Left cardiac atrium (tissue), 4 donors: Measurements from ENCODE around the gene DLGAP1. TPM values are rescaled to one million over a fixed set of nuclear protein-coding genes. Genes with fewer than 3 reads are reported as not detected.

Experiments
- ATAC-seq, 2 donors: fragments of 200-7000 bp; cut with Tn5 transposase; one replicate each; pipeline ENCODE4 v1.9.1; 2020; ENCODE audit warnings: mild to moderate bottlenecking in 2 of 2, moderate library complexity in 2 of 2
- DNase-seq: peaks from one replicate; pipeline ENCODE4 v3.0.0-alpha.2; 2020
- intact Hi-C, 2 donors: fragments of 100-400 bp; cut with DNase I; formaldehyde crosslinking; loops; one replicate each; pipeline versions ENCODE4 v1.14.1 to v1.15.1; 2022 to 2023
- total RNA-seq, 2 donors: library from RNA; stranded (reverse); fragmentation: NEBNext Ultra II Directional; extraction: Animal tissue kit (Norgen Biotek cat#: 25700); gene quantifications; one replicate each; pipeline ENCODE4 v1.2.1, GENCODE V29; 2021
- donor health status: DM: no; HTN: yes; CAD: no.
- donor health status: DM: no; HTN: yes; CAD: no; lungs with severe emphysema.
- donor health status: DM: yes; HTN: yes; CAD: no.
- donor health status: Dilated cardiomyopathy.

Gene DLGAP1
- total RNA-seq, 2 donors from 2014 or later, result 0.29 to 0.47 TPM

DNA sequence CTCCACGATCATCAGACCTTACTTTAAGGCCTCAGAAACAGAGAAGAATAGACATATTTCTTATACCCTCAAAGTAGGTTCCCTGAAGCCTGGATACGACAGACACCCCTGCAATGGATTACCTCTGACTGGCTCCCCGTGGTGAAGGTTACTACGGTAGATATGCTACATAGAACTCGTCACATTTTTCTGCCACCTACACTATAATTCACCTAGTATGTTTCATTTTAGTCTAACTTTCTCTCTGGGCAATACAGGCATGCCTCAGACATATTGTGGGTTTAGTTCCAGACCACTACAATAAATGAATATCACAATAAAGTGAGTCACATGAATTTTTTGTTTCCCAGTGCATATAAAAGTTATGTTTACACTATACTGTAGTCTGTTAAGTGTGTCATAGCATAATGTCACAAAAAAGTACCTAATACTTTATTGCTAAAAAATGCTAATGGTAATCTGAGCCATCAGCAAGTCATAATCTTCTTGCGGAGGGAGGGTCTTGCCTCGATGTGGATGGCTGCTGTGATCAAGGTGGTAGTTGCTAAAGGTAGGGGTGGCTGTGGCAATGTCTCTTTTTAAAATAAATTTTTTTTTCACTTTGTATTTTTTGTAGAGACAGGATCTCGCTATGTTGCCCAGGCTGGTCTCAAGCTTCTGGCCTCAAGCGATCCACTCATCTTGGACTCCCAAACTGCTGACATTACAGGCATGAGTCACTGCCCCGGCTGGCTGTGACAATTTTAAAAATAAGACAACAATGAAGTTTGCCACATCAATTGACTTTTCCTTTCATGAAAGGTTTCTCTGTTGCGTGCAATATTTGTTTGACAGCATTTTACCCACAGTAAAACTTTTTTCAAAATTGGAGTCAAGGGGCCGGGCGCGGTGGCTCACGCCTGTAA lies 940.5 kb downstream of the DLGAP1 start:
- DNase-seq (no peak), ATAC-seq (no peak)
- intact Hi-C loops, result no loop called here

DNA sequence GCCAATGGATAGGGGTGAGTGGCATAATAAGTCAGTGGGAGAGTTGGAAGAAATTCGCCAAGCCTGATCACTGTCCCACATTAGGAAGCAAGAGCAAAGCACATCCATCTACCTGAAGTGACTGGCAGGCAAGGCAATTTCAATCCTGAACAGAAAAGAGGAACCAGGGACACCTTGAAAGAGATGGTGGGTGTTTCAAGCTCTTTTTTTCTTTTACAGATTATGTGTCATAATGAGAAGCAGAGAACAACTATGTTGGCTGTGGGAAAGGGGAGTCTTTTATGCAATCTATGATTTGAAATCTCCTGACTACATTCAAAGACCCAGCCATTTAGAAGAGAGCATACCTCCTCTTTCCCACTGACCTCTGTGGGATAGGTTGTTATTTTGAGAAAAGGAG lies 941.6 kb downstream of the DLGAP1 start:
- no peak for DNase-seq
- ATAC-seq, result no peak
- intact Hi-C loops, result no loop called here

DNA sequence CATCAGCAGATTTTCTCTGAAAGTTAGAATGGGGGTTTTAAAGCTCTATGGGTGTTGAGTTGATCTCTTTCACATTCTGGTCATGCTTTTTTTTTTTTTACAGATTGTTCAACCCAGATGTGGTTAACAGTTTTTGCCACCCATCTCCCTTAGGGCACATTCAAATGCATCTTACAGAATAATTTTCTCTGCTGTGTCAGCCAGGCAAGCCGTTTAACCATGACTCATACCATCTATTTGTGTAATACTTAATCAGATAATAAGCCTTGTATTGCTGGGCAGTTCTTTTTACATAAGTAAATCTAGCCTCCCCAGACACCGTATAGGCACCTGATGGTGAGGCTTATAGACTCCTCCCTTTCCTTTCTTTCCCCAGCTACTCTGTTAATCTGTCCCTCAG lies 943.1 kb downstream of the DLGAP1 start:
- DNase-seq (no peak), ATAC-seq (peak; percentile 41 to 83)
- intact Hi-C loops, result no loop called here

DNA sequence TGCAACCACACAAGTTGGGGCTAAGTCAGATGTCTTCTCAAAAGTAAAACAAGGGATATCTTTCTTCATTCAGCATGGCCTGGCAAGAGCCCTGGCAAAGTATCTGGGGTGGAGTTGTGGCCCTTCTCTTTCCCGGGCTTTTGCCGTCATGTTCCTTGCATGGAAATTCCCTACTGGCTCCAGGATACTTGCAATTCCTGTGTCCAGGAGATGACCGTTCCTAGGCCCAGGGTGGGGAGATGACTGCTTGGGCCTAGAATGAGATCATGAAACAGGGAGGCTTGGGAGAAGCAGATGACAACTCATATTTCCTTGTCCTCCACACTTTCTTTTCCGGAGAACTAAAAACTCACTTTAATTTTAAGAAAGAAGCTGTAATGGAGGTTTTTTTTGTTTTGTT lies 944.2 kb downstream of the DLGAP1 start:
- intact Hi-C loops, result no loop called here
- DNase-seq, result no peak
- no peak for ATAC-seq

DNA sequence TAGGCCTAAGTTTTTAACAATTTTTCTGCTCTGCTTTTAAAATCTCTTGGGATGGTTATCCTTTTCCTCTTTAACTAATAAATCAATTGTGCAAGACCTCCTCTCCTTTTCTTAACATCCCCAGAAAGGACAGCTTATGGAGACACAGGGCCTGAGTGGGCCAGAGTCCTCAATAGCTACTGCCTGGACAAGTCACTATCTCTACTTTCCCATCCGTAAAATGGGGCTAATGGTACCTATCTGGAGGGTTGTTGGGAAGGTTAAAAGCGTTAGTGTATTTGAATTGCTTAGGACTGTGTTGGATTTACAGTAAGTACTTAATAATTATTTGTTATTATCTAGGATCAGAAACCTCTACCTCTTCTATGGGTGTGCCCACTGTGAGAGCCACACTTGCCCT lies 945.1 kb downstream of the DLGAP1 start:
- ATAC-seq (no peak), DNase-seq (no peak)
- intact Hi-C loops, result no loop called here

DNA sequence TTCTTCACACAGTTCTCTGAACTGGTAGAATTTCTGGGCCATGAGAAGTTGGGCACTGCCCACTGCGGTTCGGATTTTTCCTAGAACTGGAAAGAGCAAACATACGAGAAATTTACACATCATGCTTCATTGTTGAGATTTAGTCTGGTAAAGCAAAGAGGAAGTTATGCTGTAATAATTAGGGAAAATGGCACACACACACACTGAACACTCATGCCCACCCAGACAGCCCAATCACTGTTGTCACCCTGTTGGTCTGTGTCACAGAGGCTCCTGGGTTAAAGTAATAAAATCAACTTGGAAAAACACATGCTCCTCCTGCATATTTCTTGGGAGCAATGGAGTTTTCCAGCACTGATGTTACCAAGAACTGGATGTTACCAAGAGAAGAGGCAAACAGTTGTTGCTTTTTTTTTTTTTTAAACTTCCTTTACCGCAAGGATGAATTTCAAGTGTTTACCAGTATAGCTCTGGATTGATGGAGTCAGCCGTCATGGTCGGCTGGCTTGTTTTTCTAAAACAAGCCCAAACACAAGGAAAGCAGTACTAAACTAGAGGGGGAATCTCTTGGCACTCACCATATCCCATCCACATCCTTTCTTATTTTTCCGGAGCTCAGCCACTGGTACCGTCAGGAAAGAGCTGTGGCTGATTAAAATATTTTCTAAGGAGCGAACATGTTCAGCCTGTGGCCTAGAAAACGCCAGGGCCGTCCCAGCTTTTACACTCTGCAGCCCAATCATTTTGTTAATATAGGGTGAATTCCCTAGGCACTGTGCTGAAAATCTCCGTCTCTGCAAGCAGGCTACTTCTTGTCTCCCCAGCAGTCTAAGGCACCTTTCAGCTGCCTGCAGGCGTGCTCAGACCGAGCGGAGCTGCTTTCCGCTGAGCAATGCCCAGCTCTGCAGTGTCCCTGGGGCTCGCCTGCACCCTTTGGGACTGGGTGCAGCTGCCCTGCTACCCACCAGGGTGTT lies 946.2 kb downstream of the DLGAP1 start:
- intact Hi-C loops, result no loop called here
- ATAC-seq (no peak), DNase-seq (no peak)

DNA sequence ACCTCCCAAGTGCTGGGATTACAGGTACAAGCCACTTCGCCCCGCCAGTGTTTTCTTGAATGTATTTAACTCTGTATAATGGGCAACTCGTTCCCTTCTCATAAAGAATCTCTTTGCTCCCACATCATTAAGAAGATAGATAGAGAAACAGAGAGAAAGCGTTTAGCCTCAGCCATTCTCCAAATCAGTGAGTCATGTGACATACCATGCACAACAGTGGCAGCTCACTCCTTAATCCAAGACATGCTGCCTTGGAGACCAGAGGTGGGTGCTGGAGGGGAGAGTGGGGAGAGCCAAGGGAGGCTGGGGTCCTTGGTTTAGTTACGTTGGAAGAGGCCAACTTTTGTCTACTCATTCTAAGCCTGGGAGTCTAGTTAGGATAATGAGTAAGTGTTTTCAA lies 950.5 kb downstream of the DLGAP1 start:
- DNase-seq (no peak), ATAC-seq (no peak)
- intact Hi-C loops, result no loop called here

DNA sequence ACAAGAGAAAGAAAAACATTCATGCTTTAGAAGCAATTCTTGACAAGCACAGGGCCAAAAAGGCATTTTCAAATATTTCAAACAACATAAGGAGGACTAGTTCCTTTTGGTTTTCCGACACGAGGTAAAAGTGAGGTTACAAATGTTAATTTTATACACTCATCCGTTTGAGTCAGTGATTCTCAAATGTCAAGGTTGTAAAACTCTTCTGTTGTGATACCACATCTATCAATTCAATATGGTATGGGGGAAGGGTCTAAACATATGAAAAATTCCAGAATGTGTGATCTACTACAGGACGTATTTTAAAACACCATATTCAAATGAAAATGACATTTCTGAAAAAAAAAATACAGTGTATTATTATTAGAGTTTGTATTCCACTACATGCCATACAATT lies 952.5 kb downstream of the DLGAP1 start:
- intact Hi-C loops, result no loop called here
- ATAC-seq, result no peak

DNA sequence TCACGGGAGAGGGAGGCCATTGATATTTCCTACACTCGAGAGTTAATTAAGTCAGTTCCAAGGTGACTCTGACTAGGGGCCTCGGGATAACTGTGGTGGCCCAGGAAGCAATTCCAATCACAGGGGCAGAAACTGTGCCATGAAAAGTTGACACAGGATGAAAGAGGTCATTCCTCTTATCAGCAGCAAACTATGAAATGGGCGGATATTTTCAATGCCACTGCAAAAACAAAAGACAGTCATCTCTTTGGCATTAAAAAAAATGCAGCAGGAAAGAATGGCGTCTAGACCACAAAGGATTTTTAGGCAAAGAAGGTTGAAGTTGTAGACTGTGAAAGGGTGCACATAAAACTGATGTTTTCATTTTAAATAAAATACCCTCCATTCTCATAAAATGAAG lies 955.1 kb downstream of the DLGAP1 start:
- no peak for ATAC-seq

More for the DNA sequence above, 952.5 kb downstream of the DLGAP1 start:
- no peak for DNase-seq

DNA sequence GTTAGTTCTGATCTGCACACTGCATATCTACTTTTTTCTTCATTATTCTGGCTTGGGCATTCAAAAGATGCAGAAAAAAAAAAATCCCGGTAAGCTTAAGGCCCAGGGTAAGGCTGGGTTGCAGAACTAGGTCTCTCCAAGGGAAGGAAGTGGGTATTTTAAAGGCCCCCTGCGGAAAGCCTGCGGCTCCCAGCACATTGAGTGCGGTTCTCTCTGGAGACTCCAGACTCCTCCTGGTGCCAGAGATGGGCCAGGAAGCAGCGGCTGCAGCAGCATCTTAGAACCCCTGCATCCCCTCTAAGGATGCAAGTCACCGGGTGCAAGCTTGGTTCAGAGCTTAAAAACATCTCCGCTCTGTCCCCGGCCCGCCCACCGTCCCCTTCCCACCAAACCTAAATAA lies 955.6 kb downstream of the DLGAP1 start:
- ATAC-seq (peak; percentile 15 to 64), DNase-seq (no peak)
- intact Hi-C loops, result no loop called here

More for the DNA sequence above, 955.1 kb downstream of the DLGAP1 start:
- no peak for DNase-seq
- intact Hi-C loops, result no loop called here

DNA sequence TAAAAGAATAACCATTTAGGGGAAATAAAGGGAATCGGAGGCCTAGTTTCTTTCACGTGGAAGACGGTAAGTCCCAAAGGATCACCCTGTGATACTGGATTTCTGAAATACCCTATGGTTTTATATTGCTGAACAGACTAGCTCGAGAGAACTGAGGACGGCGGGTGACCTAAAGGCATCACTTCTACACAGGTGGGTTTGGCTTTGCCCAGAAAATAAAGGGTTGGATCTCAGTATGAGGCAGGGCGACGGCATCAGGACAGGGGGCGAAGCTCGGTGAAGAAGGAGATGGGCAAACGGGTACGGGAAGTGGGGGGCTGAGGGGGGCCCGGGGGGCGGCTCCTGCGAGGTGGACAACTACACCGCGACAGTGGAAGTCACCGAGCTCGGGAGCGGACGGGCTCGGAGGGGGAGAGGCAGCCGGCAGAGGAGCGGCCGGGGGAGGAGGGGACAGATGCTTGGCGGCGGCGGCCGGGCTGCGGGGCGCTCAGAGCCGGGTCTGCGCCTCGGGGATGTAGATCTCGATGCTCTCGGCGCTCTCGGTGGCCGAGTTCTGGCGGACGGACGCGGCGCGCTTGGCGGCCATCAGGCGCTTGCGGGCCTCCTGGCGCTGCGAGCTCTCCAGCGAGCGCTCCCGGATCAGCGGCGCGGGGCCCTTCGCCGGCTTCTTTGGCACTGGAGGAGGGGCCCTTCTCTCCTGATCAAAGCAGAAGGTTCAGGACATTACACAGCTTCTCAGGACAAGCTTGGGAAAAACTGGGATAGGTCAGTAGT lies 956.2 kb downstream of the DLGAP1 start:
- DNase-seq, result peak; percentile 40
- intact Hi-C loops, result no loop called here

DNA sequence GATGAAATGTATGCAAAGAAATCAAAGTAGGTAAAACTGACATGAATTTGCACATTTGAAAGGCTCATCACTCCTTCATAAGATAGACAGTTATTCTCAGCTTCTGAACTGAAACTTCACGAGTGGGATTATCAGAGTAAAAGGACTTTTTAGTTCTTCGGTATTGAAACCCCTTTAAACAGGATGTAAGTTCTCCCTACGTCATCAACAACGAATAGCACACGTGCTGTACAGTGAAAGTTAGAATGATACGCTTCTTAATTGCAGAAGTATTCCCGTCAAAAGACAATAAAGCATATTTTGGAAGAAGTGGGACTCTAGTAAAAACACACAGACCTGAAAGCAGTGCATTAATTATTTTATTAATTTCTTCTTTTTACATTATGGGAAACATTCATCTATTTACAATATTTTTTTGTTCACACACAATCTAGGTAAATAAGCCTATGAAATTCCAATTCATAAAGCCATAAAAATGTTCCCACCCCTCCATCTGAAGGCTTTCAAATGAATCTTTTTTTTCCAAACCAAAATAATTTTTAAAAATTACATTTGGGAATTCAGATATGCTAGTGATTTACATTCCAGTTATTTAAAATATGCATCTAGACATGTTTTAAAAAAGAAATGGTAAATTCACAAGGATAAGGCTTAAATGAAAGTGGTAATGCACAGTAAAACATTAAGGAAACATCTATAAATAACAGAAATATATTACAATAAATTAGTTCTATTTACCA lies 959.2 kb downstream of the DLGAP1 start:
- ATAC-seq (no peak), DNase-seq (no peak)
- intact Hi-C loops, result no loop called here

More for the DNA sequence above, 956.2 kb downstream of the DLGAP1 start:
- ATAC-seq, result peak; percentile 44 to 83

DNA sequence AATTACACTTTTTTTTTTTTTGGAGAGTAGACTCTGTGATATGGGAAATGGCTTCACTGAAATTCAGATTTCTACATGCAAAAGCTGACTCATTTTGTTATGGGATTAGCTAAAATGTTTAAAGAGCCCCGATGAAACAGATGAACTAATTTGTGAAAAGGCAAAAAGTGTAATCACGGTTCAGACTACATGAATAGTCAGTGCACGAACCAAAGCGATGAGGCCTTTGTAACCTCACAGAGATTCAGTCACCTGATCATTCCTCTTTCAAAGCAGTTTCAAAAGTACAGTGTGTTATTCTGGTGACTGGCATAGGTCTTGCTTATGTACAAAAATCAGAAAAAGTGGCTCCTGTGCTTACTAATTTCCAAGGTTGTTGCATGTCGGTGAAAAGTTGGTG lies 960.5 kb downstream of the DLGAP1 start:
- ATAC-seq, result no peak
- no peak for DNase-seq
- intact Hi-C loops, result no loop called here

DNA sequence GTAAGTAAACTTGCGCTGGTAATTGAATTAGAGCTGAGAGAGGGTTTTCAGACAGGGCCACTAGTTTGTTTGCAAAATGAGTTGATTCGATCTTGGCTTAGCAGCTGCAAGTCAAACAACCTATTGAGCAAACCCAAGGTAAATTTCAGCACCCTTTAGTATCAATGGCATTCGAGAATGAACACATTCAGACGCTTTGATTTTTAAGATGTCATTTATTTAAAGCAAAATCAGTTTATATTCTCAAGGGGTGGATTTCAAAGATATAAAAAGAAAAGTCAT lies 960.9 kb downstream of the DLGAP1 start:
- intact Hi-C loops, result no loop called here
- no peak for DNase-seq
- no peak for ATAC-seq

DNA sequence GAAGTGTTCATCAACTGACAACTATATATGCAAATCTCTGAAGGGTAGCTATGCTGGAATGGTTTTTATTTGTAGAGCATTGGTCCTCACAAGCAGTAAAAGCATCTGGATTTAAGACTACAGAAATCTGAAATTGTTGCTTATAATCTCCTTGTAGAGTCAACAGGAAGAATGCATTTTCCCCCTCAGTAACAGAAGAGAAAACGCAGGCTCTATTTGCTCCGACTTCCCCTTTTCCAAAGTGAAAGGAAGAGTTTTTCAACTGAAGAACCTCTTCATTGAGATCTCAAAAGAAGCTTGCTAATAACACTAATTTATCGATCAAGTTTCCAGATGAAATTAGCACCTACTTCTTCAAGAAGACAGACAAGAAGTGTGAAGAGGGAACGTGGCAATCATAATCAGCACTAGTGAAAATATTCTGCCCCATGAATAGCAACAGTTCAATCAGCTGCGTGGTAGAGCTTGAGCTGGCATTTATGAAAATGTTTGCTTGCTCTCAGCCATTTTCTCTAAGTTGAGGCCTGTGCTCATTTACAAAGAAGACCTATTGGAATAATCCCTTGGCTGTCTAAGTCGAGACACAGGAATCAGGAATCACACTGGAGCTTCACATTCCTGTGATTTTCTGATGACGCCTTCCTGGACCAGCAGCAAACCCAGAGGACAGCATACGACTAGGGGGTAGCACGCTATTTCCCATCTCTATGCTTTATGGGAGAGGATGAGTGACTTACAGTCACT lies 961.4 kb downstream of the DLGAP1 start:
- DNase-seq (no peak), ATAC-seq (no peak)
- intact Hi-C loops, result no loop called here

DNA sequence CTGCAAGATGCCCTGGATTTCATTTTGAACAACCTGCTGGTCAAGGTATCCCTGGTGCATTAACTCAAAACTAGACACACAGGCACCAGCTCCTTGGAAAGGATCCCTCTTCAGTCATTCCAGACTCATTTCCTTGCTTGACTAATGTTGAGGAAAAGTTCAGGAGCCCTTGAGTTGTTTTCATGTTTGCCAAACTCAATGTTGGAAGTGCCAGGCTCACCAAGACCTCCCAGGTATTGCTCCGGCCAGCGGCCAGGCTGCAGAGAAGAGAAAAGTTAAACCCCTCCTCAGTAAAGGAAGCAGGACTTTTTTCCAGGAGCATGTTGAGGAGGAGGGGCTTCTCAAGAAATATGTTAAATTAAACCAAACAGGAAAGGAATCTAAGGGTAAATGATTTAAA lies 962.4 kb downstream of the DLGAP1 start:
- ATAC-seq, result no peak
- intact Hi-C loops, result no loop called here
- DNase-seq, result no peak

DNA sequence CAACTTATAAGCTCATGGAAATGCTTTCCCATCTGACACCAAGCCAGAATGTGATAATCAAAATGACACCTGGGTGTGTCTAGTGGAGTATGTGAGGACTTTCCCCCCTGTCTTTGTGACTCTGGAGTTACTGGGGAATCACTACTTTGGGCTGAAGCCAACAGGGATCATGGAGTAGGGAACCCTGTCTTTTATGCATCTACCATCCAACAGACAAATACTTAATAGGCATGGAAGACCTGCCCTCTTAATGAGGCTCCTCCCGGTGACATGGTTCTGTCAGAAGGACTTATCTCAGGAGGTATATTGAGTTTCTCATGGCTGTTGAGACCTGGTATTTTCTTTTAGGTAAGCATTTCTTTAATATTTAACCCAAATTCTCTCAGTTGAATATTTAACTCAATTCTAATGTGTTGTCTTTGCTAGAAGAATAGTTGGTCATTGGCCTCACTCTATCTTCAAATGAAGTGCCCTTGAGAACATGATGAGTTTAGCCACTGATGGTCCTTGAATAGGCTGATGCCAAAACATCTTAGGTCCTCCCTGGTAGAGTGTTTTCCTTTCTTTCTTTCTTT lies 963.0 kb downstream of the DLGAP1 start:
- intact Hi-C loops, result no loop called here
- DNase-seq, result no peak
- ATAC-seq, result no peak

DNA sequence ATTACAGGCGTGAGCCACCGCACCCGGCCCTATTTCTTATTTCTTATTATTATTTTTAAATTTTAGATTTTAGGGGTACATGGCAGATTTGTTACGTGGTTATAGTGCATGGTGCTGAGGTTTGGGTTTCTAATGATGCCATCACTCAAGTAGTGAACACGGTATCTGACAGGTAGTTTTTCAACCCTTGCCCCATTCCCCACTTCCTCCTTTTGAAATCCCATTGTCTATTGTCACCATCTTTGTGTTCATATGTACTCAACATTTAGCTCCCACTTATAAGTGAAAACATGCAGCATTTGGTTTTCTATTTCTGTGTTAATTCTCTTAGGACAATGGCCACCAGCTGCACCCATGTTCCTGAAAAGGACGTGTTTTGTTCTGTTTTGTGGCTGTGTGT lies 965.6 kb downstream of the DLGAP1 start:
- no peak for DNase-seq
- intact Hi-C loops, result no loop called here
- no peak for ATAC-seq
